ENCODE measurements around the gene TBC1D22A.

DNA sequence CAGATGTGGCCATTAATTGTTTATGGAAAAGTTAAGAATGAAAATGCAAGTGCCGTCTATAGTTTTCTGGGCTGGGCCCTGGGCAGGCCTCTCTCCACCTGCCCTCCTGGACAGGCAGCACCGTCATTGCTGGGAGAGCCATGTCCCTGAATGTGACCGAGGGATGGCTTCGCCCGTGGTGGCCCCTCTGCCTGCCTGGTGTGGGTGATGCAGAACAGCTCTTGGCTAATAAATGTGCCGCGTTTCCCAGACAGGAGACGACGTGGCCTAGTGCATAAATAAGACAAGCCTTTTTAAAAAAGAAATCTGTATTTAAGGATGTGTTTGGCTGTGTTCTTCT lies 407.3 kb downstream of the TBC1D22A start:
- no peak for TF ChIP-seq EP300 (IDR thresholded peaks at IDR 0.05)
- TF ChIP-seq CTCF (IDR thresholded peaks at IDR 0.05) = no peak

Measured in ovary (tissue), 3 donors.